HG02642 (cell line): Measurements from ENCODE around the gene FFAR1.

ENCODE experiments used
- ATAC-seq: cut with Tn5 transposase; IDR thresholded peaks from one replicate; pipeline ENCODE4 v1.9.1; 2021; ENCODE audit warnings: mild to moderate bottlenecking; ENCODE audit not compliant: unreplicated experiment, poor library complexity

Gene FFAR1

DNA sequence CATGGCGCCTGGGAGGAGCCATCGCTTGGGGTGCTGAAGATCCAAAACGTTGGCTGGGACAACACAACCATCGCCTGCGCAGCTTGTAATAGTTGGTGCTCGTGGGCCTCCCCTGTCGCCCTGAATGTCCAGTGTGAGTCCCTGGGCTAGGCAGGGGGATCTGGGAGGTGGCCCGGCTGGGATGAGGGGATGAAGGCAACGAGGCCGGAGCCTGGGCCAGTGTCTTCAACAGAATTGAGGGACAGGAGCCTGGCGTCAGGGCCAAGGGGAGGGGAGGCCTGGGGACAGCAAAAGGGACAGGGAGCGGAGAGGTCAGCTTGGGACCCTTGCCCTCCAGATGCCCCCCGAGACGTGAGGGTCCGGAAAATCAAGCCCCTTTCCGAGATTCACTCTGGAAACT lies 6.7 kb upstream of the FFAR1 start:
- no peak for ATAC-seq

DNA sequence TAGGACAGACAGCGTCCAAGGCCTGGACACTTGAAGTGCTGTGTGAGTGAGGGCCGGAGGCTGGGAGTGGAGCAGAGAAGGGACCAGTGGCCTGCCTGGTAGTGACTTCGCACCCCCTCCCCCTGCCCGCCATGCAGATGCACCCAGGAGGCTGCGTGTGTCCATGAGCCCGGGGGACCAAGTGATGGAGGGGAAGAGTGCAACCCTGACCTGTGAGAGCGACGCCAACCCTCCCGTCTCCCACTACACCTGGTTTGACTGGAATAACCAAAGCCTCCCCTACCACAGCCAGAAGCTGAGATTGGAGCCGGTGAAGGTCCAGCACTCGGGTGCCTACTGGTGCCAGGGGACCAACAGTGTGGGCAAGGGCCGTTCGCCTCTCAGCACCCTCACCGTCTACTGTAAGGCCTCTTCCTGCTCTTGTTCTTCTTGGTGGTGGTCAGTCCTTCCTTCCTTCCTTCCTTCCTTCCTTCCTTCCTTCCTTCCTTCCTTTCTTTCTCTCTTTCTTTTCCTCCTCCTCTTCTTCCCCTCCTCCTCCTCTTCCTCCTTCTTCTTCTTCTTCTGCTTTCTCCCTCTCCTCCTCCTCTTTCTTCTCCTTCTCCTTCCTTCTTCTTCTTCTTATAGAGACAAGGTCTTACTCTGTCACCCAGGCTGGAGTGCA lies 6.0 kb upstream of the FFAR1 start:
- no peak for ATAC-seq

DNA sequence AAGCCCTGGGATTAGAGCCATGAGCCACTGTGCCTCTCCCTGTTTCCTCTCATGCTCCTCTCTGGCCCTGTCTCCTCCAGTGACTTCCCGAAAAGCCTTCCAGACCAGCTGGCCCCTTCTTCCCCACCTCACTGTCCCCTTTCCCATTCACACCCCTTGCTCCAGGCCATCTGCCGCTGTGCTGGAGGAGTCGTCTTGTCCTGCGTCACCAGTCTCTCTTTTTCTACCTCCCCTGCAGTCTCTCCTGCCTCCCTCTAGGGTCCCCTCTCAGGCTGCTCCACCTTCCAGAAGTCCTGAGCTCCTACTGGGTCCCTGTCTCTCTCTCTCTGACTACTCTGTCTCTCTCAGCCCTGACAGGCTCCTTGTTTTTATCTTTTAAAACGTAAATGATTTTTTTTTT lies 5.3 kb upstream of the FFAR1 start:
- no peak for ATAC-seq

DNA sequence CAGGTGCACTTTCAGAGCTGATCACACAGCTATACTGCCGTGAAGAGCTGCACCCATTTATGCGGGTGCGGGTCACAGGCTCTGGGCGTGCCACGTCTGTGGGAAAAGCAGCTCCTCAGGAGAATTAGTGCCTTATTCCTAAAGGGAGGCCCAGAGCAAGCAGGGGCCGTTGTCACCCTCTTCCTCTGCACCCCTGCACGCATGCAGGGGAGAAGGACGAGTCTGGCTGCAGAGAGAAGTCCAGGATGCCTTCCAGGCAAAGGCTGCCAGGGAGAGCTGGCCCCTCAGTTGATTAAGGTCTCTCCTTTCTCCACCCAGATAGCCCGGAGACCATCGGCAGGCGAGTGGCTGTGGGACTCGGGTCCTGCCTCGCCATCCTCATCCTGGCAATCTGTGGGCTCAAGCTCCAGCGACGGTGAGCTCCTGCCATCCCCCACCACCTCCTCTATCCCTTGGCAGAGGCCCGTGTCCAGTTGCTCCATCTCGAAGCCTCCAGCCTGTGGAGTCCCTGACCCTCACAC lies 3.1 kb upstream of the FFAR1 start:
- no peak for ATAC-seq

DNA sequence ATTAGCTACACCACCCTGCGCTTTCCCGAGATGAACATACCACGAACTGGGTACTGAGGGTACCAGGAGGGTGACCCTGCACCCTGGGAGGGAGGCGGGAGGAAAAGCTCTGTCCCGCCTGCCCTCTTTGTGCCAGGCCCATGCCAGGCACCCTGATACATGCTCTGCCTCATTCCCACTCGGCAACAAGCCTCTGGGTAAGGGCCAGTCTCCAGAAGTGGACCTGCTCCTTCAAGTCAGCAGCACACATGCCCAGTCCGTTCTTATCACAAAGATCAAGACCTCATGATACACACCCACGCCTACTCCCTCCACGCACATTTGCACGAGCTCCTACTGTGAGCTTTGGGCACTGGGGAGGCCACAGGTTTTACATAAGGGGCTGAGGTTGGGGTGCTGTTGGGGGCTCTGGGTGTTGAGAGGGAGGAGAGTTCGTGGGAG lies 2.0 kb upstream of the FFAR1 start:
- no peak for ATAC-seq

DNA sequence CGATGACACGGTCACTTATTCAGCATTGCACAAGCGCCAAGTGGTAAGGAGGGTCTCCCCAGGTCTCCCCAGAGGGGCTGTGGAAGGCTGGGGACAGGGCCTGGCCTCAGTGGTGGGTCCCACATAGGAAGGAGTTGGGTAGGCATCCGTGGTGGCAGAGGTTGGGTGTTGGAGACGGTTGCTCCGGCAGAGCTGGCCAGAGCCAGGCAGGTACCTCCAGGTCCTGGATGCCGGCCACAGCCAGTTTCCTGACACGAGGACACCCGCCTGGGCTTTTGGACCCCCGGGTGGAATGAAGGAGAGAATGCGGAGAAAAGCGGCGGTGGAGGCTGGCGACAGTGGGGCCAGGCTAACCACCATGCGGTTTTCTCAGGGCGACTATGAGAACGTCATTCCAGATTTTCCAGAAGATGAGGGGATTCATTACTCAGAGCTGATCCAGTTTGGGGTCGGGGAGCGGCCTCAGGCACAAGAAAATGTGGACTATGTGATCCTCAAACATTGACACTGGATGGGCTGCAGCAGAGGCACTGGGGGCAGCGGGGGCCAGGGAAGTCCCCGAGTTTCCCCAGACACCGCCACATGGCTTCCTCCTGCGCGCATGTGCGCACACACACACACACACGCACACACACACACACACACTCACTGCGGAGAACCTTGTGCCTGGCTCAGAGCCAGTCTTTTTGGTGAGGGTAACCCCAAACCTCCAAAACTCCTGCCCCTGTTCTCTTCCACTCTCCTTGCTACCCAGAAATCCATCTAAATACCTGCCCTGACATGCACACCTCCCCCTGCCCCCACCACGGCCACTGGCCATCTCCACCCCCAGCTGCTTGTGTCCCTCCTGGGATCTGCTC lies 1.3 kb upstream of the FFAR1 start:
- peak; percentile 32 for ATAC-seq

GRCh38 chr19:35347930-35348298 lies 212 bp downstream of the FFAR1 start:
- no peak for ATAC-seq

DNA sequence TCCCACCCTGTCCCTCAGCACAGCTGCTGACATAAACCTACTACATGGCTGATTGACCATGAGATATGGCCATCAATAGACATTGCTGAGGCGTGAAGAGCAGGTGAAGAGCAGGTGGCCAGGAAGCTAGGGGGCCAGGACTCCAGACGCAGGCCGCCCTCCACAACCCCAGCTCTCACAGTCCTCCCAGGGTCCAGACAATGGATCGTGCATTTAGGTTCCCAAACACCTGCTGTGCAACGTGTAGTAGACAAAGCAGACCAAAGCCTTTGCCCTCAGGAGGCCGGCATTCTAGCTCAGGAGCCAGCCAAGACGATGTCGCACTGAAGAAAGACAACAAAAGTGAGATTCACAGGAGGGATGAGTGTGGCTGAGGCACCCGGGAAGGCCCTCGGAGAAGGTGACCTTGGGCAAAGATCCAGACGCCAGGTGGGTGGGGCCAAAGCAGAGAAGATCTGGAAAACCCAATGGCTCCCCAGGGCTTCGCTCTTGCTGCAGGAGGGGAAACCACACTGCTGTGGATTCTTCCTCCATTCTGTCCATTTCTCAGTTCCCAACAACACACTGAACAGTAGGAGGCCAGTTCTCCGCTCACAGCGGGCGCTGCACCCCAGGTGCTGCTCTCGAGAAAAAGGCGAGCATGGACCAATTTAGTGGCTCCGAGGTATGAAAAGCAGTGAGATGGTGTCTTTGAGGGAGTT lies 1.4 kb downstream of the FFAR1 start:
- no peak for ATAC-seq

DNA sequence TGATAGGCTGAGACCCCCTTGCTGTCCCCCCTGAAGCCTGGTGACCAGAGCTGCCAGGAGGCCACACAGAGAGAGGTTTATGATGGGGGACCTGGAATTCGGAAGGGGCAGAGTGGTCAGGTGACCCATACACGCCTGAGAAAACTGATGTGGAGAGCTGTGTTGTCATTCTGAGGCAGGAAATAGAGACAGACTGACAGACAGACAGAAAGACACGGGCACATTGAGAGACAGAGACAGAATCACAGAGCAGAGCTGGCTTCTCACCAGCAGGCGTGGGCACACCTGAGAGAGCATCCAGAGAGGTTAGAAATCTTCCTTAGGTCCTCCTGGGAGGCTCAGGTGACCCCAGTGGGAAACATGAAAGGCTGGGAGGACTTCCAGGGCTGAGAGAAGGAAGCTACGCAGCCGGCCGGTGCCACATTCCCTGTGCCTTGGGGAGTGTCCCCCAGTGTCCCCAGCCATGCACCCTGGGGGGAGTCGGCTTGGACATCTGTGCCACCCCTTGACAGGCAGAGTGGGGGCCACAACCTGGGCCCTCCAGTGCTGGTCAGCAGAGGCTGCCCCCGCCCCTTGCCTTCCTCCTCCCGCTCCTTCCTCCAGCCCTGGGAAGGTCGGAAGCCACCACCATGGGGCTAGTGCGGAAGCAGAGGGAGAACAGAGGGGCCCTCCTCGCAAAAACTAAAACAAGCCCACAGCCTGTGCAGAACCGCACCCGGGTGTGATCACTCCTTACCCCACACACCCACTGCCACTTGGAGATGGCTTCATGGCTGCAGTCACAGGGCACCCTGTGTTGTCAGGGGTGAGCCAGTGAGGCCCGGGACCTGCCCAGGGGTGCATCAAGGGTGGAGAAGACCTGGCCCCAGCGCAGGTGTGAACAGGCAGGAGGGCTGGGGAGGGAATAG lies 2.2 kb downstream of the FFAR1 start:
- ATAC-seq, result no peak

GRCh38 chr19:35350591-35350990 lies 2.9 kb downstream of the FFAR1 start:
- ATAC-seq, result no peak

DNA sequence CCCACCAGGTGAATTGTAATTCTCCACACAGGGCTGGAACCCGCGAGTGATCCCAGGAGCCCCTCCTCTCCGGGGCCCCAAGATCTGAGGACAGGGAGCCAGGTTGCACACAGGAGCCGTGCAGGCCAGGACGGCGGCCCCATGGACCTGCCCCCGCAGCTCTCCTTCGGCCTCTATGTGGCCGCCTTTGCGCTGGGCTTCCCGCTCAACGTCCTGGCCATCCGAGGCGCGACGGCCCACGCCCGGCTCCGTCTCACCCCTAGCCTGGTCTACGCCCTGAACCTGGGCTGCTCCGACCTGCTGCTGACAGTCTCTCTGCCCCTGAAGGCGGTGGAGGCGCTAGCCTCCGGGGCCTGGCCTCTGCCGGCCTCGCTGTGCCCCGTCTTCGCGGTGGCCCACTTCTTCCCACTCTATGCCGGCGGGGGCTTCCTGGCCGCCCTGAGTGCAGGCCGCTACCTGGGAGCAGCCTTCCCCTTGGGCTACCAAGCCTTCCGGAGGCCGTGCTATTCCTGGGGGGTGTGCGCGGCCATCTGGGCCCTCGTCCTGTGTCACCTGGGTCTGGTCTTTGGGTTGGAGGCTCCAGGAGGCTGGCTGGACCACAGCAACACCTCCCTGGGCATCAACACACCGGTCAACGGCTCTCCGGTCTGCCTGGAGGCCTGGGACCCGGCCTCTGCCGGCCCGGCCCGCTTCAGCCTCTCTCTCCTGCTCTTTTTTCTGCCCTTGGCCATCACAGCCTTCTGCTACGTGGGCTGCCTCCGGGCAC lies 3.9 kb downstream of the FFAR1 start:
- no peak for ATAC-seq

- ATAC-seq, result no peak
Observed at GRCh38 chr19:35352177-35352447, 4.4 kb downstream of the FFAR1 start.

DNA sequence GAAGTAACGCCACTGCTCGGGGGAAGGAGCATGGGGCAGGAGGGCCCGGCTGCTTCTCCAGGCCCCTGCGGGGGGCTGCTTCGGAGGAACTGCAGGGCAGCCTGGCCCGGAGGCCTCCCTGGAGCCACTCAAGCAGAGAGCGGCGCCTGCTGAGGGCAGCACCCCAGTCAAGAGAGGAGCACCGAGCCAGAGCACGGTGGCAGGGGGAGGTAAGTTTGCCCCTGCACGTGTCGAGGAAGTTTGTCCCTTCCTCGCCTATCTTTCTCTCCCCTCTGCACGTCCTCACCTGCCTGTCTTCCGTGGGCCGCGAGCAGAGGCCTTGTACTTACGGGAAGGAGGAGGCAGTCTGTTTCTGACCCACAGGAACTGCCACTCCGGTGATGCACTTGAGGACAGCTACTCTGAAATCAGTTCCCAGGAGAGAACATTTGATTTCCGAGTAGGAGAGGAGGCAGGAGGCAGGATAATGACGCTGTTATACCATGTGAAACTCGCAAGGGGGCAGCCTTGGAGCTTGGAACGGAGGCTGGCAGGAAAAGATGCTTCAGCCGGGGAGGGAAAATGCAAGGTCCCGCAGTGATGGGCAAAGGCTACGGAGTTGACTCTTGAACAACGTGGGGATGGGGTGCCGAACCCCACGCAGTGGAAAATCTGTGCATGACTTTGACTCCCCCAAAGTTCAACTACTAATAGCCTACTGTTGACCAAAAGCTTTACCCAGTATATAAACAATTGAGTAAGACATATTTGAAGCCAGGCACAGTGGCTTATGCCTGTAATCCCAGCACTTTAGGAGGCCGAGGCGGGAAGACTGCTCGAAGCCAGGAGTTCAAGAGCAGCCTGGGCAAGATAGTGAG lies 5.0 kb downstream of the FFAR1 start:
- no peak for ATAC-seq

DNA sequence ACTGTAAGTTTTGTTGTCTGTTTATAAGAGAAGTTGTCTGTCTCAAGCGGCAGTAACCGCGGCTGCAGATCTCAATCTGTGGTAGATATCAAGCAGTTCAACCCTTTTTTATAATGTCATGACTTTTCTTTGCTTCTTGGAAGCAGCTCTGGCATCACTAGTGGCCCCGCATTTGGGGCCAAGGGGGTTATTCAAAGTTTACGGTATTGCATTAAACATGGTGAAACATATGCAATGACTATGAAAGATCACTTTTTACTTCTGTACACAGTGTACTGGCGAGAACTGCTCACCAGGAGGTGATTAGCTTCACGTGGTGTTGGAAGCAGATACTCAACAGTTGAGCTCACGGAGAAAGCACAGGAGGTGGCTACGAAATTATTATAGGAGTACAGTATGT lies 5.9 kb downstream of the FFAR1 start:
- ATAC-seq, result no peak

DNA sequence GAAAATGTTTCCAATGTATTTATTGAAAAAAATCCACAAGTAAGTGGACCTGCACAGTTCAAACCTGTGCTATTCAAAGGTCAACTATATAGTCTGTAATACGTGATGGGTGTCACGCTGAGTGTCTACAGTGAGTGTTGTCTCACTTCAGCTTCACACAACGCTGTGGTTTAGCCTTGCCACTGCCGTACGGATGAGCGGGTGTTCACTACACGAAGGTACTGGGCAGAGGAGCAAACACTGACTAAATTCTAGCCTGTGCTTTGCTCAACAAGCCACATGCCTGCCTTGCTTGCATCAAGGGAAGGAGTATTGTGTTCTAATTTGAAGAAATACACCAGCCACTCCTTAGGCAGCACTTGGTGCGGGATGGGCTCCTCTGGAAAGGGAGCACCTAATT lies 7.2 kb downstream of the FFAR1 start:
- ATAC-seq, result no peak

- ATAC-seq, result no peak
Observed at GRCh38 chr19:35355791-35356460, 8.2 kb downstream of the FFAR1 start.

- no peak for ATAC-seq
Observed at GRCh38 chr19:35357867-35358573, 10.3 kb downstream of the FFAR1 start, which contains the start of gene FFAR3. Gene FFAR3, plus strand, starts transcription at chr19:35358460. Its CDS starts 431 bp downstream, at chr19:35358891.
